HG03575 (cell line): ENCODE data around the gene PDE8A.
A peak's percentile ranks its signal among the peaks of the same experiment; 100 is the strongest.

Experiments
- ATAC-seq: cut with Tn5 transposase; IDR thresholded peaks from one replicate; pipeline ENCODE4 v1.9.1; 2021; ENCODE audit not compliant: unreplicated experiment, insufficient number of reproducible peaks, low FRiP score; ENCODE audit errors: extremely low read depth

PDE8A gene, protein sequence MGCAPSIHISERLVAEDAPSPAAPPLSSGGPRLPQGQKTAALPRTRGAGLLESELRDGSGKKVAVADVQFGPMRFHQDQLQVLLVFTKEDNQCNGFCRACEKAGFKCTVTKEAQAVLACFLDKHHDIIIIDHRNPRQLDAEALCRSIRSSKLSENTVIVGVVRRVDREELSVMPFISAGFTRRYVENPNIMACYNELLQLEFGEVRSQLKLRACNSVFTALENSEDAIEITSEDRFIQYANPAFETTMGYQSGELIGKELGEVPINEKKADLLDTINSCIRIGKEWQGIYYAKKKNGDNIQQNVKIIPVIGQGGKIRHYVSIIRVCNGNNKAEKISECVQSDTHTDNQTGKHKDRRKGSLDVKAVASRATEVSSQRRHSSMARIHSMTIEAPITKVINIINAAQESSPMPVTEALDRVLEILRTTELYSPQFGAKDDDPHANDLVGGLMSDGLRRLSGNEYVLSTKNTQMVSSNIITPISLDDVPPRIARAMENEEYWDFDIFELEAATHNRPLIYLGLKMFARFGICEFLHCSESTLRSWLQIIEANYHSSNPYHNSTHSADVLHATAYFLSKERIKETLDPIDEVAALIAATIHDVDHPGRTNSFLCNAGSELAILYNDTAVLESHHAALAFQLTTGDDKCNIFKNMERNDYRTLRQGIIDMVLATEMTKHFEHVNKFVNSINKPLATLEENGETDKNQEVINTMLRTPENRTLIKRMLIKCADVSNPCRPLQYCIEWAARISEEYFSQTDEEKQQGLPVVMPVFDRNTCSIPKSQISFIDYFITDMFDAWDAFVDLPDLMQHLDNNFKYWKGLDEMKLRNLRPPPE

GRCh38 chr15:84981711-84982300, at the start of gene PDE8A:
Gene PDE8A (plus strand): TSS chr15:84981856. CDS start chr15:84982163, 307 bp downstream.
- ATAC-seq = peak; percentile 7

DNA sequence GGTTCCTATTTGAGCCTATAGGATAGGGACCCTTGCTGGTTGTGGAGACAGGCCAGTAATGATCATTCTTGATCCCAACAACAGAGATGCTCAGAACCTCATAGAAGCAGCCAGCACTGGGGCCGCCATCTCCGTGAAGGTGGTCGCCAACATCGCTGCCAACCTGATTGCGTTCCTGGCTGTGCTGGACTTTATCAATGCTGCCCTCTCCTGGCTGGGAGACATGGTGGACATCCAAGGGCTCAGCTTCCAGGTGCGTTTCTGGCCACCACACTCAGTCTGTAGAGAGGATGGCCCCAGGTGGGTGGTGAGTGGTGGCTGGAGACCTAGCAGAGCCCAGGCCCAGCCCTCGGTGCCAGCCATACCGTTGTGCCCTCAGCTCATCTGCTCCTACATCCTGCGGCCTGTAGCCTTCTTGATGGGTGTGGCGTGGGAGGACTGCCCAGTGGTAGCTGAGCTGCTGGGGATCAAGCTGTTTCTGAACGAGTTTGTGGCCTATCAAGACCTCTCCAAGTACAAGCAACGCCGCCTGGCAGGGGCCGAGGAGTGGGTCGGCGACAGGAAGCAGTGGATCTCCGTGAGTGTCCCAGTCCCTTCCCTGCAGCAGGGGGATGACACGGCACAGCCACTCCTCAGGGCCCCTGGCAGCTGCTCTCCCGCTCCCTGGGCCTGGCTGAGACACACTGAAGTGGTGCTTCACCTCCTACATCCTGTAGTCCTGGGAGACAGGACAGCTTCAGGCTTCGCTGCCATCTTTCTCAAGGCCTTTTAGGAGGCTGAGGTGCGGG, 46.5 kb upstream of the PDE8A start:
- ATAC-seq = no peak

GRCh38 chr15:84937144-84937543, 44.5 kb upstream of the PDE8A start:
- no peak for ATAC-seq

DNA sequence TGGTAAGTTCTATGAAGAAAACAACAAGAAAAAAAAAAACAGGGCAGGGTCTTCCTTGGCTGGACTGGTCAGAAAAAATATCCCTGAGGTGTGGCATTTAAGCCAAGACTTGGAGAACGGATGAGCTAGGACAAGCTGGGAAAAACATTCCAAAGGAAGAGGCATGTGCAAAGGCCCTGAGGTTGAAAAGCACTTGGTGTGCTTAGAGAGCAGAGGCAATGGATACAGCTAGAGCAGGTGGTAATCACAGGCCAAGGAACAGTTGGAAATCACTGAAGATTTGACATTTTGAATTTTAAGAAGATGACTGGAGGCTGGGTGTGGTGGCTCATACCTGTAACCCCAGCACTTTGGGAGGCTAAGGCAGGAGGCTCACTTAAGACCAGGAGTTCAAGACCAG, 42.9 kb upstream of the PDE8A start:
- no peak for ATAC-seq

GRCh38 chr15:84940399-84940798, 41.3 kb upstream of the PDE8A start:
- ATAC-seq = no peak

GRCh38 chr15:84942456-84942855, 39.2 kb upstream of the PDE8A start:
- ATAC-seq = no peak

DNA sequence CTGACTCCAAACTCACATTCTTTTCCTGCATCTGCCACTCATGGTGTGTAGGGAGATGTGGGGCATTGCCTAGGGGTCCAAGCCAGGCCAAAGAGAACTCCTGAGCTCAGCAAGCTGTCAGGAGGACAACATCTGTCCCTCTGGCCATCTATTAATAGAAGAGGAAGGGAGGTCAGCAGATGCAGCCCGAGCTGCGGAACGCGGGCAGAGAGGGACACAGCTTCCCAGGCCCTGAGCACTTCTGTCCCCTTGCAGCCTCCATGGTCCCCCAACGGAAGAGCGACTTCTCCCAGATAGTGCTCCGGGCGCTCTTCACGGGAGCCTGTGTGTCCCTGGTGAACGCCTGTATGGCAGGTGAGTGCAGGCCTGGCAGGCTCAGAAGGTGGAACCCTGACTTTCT, 37.3 kb upstream of the PDE8A start:
- ATAC-seq = no peak

DNA sequence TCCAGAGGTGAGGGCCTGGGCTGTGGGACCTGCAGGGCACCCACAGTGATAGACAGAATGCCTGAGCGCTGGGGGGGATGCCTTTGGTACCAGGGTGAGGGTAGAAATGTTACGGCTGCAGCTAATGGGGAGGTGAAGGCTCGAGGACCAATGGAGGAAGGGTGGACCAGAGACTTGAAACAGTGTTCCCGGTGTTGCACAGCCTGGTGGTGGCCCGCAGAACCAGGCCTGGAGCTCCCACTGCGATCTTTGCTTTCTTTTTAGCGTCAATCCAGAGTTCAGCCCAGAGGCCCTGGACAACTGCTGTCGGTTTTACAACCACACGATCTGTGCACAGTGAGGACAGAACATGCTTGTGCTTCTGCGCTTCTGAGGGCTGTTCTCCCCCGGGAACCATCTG, 36.8 kb upstream of the PDE8A start:
- ATAC-seq = no peak

- no peak for ATAC-seq
Observed at GRCh38 chr15:84946772-84947489, 34.7 kb upstream of the PDE8A start.

GRCh38 chr15:84947947-84948830, 33.5 kb upstream of the PDE8A start:
- ATAC-seq = no peak

- no peak for ATAC-seq
Observed at GRCh38 chr15:84949043-84949442, 32.6 kb upstream of the PDE8A start.

DNA sequence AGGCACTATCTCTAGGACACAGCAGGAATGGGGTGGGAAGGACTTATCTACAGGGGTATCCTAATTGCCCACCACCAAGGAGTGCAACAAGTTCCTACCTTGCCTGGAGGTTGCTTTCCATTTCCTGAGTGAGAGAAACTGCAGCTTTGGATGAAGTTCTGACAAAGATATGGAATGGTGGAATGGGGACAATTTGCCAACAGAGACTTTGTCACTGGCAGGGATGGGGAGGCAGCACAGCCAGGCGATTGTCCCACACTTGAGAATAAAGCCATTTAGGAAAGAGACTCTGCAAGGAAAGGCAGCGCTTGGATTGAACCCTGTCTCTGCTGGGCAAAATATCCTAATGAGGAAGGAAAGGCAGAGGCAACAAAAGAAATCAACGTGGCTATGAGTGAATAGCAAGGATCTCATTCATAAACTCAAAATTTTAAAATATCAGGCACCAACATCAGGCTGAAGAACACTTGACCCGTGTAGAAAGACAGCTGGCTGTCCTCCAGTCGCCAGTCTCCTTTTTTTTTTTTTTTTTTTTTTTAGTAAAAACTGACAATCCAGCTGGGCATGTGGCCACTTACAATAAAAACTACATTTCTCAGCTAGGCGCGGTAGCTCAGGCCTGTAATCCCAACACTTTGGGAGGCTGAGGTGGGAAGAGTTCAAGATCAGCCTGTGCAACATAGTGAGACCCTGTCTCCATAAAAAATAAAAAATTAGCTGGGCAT, 31.6 kb upstream of the PDE8A start:
- no peak for ATAC-seq

DNA sequence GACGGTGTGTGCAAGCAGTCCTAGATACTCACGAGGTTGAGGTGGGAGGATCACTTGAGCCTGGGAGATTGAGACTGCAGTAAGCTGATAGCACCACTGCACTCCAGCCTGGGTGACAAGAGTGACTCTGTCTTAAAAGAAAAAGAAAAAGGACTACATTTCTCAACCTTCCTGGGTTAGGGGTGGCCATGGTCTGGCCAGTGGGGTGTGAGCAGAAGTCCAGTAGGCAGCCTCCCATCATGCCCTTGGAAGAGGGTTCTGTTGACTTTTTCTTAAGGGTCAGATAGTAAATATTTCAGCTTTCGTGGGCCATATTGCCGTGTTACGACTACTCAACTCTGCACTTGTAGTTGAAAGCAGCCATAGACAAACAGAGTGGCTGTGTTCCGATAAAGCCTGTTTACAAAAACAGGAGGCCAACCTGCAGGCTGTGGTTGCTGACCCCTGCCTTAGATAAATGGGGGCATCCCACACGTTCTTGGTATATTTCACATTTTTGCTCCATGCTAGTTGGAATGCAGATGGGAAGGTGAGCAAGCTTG, 31.0 kb upstream of the PDE8A start:
- ATAC-seq = no peak

DNA sequence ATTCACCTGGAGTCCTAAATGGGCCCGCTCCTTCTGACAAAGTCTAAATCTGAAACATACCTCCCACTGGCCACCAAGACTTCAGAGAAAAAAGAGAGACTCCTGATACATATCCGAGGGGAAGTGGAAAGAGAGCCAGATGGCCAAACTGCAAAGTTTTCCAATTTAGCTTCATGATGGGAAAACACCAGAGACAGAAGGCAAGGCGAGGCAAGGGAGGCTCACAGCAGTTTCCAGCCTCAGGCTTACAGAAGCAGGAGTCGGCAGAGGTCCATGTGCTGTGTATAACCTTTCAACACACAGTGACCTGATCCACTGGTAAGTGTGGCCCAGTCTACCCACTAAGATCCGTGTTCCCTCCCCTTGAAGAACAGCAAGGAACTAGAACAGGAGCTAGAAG, 29.9 kb upstream of the PDE8A start:
- no peak for ATAC-seq

GRCh38 chr15:84953136-84953535, 28.5 kb upstream of the PDE8A start:
- ATAC-seq = no peak

DNA sequence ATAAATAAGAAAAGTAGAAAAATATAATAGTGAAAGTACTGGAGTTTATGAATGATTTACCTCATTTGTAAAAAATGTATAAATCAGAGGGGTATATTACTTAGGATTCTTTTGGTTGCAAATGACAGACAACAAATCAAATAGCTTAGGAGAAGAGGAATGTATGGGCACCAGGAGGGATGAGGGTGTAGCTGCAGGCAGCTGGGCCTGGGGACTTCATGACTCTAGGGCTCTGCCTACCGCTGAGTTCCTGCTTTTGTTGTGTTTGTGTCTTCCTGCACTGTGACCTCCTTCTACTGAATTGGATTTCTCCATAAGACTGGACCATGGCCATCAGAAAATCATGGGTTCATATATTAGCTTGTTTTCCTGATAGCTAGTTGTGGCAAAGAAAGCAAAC, 27.9 kb upstream of the PDE8A start:
- ATAC-seq = no peak
